Sigmoid colon (tissue), 4 donors: ENCODE measurements around the gene ZRANB3.

Source experiments
- EP300 ChIP-seq, 4 donors: sonication (generic); formaldehyde crosslinking; IDR thresholded peaks; one replicate each; pipeline ENCODE4 v1.6.1; 2017; ENCODE audit warnings: antibody characterized with exemption in 4 of 4
- POLR2A ChIP-seq, 2 donors: fragments of 450-650 bp; IDR thresholded peaks; one replicate each; pipeline ENCODE4 v1.6.1; 2016; ENCODE audit warnings: antibody characterized with exemption in 2 of 2, mild to moderate bottlenecking in 2 of 2, moderate library complexity in 2 of 2
- POLR2AphosphoS5 ChIP-seq, 4 donors: sonication (generic); formaldehyde crosslinking; IDR thresholded peaks; one replicate each; pipeline ENCODE4 v1.6.1; 2017; ENCODE audit warnings: antibody characterized with exemption in 4 of 4
- TF ChIP-seq, protein P1 (sequence below), 4 experiments: fragments of 450-650 bp in 3 of 4; fragments of 200-600 bp in 1 of 4; IDR thresholded peaks; one replicate each; pipeline ENCODE4 v1.5.1; 2016 to 2019; ENCODE audit warnings: antibody characterized with exemption in 4 of 4, mild to moderate bottlenecking in 3 of 4, moderate library complexity in 2 of 4

DNA sequence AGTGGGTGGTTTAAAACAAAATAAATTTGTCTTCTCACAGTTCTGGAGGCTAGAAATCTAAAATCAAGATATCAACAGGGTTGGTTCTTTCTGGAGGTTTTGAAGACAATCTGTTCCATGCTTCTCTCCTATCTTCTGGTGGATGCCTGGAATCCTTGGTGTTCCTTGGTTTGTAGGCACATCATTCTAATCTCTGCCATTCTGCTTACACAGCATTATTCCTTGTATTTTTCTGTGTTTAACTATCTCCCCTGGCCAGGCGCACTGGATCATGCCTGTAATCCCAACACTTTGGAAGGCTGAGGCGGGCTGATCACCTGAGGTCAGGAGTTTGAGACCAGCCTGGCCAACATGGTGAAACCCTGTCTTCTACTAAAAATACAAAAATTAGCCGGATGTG, 108.1 kb downstream of the ZRANB3 start:
- TF ChIP-seq POLR2AphosphoS5 (IDR thresholded peaks at IDR 0.05) (no peak), POLR2A (IDR thresholded peaks at IDR 0.05) (no peak), EP300 (IDR thresholded peaks at IDR 0.05) (no peak)
- TF ChIP-seq, protein P1, sequence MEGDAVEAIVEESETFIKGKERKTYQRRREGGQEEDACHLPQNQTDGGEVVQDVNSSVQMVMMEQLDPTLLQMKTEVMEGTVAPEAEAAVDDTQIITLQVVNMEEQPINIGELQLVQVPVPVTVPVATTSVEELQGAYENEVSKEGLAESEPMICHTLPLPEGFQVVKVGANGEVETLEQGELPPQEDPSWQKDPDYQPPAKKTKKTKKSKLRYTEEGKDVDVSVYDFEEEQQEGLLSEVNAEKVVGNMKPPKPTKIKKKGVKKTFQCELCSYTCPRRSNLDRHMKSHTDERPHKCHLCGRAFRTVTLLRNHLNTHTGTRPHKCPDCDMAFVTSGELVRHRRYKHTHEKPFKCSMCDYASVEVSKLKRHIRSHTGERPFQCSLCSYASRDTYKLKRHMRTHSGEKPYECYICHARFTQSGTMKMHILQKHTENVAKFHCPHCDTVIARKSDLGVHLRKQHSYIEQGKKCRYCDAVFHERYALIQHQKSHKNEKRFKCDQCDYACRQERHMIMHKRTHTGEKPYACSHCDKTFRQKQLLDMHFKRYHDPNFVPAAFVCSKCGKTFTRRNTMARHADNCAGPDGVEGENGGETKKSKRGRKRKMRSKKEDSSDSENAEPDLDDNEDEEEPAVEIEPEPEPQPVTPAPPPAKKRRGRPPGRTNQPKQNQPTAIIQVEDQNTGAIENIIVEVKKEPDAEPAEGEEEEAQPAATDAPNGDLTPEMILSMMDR (IDR thresholded peaks at IDR 0.05) = no peak
